Measurements from ENCODE around the gene NSMF.

DNA sequence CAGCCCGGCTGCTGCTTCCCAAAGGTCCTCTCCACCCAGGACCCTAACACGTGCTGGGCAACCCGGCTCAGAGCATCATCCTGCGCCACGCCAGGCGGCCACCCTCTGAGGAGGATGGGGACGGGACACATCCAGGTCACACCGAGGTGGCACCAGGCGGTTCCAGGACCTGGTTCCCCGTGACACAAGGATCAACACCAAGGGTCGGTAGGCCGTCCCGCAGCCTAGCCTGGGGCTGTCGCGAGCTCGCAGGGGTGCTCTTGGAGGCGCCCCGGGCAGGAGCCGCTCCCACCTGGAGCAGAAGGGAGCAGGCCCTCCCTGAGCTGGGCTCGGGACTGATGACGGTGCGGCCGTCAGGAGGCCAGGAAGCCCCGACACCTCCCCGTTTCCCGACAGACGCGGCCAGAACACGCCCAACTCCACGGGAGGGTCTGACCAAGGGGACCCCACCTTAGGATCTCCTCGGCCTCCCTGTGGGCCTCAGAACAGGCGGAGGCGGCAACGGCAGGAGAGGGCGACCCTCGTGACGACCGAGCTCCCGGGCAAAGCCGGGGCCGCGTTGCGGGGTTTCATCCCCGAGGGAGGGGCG lies 42.5 kb downstream of the NSMF start:
- TF ChIP-seq, protein P1, sequence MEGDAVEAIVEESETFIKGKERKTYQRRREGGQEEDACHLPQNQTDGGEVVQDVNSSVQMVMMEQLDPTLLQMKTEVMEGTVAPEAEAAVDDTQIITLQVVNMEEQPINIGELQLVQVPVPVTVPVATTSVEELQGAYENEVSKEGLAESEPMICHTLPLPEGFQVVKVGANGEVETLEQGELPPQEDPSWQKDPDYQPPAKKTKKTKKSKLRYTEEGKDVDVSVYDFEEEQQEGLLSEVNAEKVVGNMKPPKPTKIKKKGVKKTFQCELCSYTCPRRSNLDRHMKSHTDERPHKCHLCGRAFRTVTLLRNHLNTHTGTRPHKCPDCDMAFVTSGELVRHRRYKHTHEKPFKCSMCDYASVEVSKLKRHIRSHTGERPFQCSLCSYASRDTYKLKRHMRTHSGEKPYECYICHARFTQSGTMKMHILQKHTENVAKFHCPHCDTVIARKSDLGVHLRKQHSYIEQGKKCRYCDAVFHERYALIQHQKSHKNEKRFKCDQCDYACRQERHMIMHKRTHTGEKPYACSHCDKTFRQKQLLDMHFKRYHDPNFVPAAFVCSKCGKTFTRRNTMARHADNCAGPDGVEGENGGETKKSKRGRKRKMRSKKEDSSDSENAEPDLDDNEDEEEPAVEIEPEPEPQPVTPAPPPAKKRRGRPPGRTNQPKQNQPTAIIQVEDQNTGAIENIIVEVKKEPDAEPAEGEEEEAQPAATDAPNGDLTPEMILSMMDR (conservative IDR thresholded peaks at IDR 0.05; ENCODE audit: low read depth, low read length) = no peak
- no peak for TF ChIP-seq EZH2 (IDR thresholded peaks at IDR 0.05; ENCODE audit: borderline replicate concordance, low read depth, low read length, poor library complexity, severe bottlenecking)
